ENCODE results near the gene DNMT3A. TPM values are rescaled to one million over a fixed set of nuclear protein-coding genes. Genes with fewer than 3 reads are reported as not detected.

Gene DNMT3A
- total and polyA plus RNA-seq, 2 experiments from 2014 or later = 47.2 to 80.4 TPM

DNA sequence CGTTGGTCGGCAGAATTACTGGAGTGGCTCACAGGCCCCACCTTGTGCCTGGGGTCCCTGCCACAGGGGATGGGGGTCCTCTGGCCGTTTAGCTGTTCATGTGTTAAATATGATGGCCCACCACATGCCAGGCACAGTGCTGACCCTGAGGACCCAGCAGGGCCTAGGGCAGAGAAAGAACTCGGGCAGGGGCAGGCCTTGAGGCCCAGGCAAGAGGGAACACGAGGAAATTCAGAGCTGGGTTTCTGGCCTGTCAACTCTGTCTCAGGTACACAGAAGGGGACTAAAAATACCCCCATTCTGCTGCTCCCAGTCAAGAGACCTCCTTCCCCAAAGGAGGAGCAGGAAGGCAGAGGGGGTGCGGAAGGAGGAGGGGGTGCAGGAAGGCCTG lies 66.2 kb downstream of the DNMT3A start:
- DNase-seq (ENCODE audit: low spot score) (no peak), ATAC-seq (no peak)
- Mint-ChIP-seq H3K4me3 (peak overlapping the region; percentile 10; the same call in 1 of the 3 replicates), H3K9me3 (no peaks in the 10 kb centered on the region; the same call in 2 of the 3 replicates), H3K36me3 (ENCODE audit: low read depth) (peaks cover 2% of the 10 kb centered on the region; the same call in 2 of the 3 replicates), H3K27ac (no peak overlapping the region), H3K27me3 (ENCODE audit: insufficient read depth, low read depth, poor library complexity) (peaks cover 23% of the 10 kb centered on the region), H3K4me1 (peaks cover 56% of the 10 kb centered on the region)
- H3K9me2 ChIP-seq (ENCODE audit: insufficient read depth) = no peaks in the 10 kb centered on the region
- H3K27me3 ChIP-seq (ENCODE audit: insufficient read depth) = no peaks in the 10 kb centered on the region
- TF ChIP-seq EZH2 (IDR thresholded peaks at IDR 0.05; ENCODE audit: low read depth, unreplicated experiment) (no peak), ETS1 (IDR thresholded peaks at IDR 0.05) (no peak)
- TF ChIP-seq, protein P1, sequence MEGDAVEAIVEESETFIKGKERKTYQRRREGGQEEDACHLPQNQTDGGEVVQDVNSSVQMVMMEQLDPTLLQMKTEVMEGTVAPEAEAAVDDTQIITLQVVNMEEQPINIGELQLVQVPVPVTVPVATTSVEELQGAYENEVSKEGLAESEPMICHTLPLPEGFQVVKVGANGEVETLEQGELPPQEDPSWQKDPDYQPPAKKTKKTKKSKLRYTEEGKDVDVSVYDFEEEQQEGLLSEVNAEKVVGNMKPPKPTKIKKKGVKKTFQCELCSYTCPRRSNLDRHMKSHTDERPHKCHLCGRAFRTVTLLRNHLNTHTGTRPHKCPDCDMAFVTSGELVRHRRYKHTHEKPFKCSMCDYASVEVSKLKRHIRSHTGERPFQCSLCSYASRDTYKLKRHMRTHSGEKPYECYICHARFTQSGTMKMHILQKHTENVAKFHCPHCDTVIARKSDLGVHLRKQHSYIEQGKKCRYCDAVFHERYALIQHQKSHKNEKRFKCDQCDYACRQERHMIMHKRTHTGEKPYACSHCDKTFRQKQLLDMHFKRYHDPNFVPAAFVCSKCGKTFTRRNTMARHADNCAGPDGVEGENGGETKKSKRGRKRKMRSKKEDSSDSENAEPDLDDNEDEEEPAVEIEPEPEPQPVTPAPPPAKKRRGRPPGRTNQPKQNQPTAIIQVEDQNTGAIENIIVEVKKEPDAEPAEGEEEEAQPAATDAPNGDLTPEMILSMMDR (conservative IDR thresholded peaks at IDR 0.05; ENCODE audit: low read depth in 2 of 2) = peak in 1 of 2 experiments; percentile 31; a peak in 2 of 4 replicates
- no peak overlapping the region for H3K27ac ChIP-seq (ENCODE audit: low read depth)
- H4K20me1 ChIP-seq (replicated peaks; ENCODE audit: insufficient read depth) = no peaks in the 10 kb centered on the region
- no peak overlapping the region for H3K4me3 ChIP-seq
- no peak overlapping the region for H2AFZ ChIP-seq
- H3K4me1 ChIP-seq (ENCODE audit: insufficient read depth) = peaks cover 34% of the 10 kb centered on the region
- H3K79me2 ChIP-seq (replicated peaks; ENCODE audit: insufficient read depth) = no peaks in the 10 kb centered on the region
- no peaks in the 10 kb centered on the region; the same call in 1 of the 2 replicates for H3K36me3 ChIP-seq (ENCODE audit: insufficient read depth)
- no peak overlapping the region for H3K4me2 ChIP-seq
- peaks cover 9% of the 10 kb centered on the region; the same call in 1 of the 2 replicates for H3F3A ChIP-seq (replicated peaks; ENCODE audit: low read depth)

GRCh38 chr2:25274868-25275574 lies 66.7 kb downstream of the DNMT3A start:
- no peak overlapping the region; the same call in 2 of the 3 replicates for H3K4me3 Mint-ChIP-seq
- H3K27me3 Mint-ChIP-seq (ENCODE audit: insufficient read depth, low read depth, poor library complexity) = peaks cover 20% of the 10 kb centered on the region
- Histone ChIP-seq H3K36me3 (ENCODE audit: insufficient read depth) (no peaks in the 10 kb centered on the region; the same call in 1 of the 2 replicates), H3K4me3 (no peak overlapping the region), H3K9me2 (ENCODE audit: insufficient read depth) (no peaks in the 10 kb centered on the region), H3K79me2 (replicated peaks; ENCODE audit: insufficient read depth) (no peaks in the 10 kb centered on the region), H3K4me2 (no peak overlapping the region), H3K27me3 (ENCODE audit: insufficient read depth) (no peaks in the 10 kb centered on the region), H3K4me1 (ENCODE audit: insufficient read depth) (peaks cover 34% of the 10 kb centered on the region), H3K27ac (ENCODE audit: low read depth) (no peak overlapping the region), H3F3A (replicated peaks; ENCODE audit: low read depth) (0 out of 2 replicates have a peak, but pooled peaks cover 6% of the 10 kb centered on the region), H4K20me1 (replicated peaks; ENCODE audit: insufficient read depth) (no peaks in the 10 kb centered on the region), H2AFZ (no peak overlapping the region)
- no peak for DNase-seq (ENCODE audit: low spot score)
- no peak for ATAC-seq
- peaks cover 4% of the 10 kb centered on the region; the same call in 2 of the 3 replicates for H3K36me3 Mint-ChIP-seq (ENCODE audit: low read depth)
- H3K9me3 Mint-ChIP-seq = no peaks in the 10 kb centered on the region; the same call in 2 of the 3 replicates
- peaks cover 57% of the 10 kb centered on the region for H3K4me1 Mint-ChIP-seq
- no peak overlapping the region for H3K27ac Mint-ChIP-seq
- TF ChIP-seq EZH2phosphoT487 (IDR thresholded peaks at IDR 0.05; ENCODE audit: unreplicated experiment) = no peak
- no peak for TF ChIP-seq STAT1 (IDR thresholded peaks at IDR 0.05; ENCODE audit: unreplicated experiment)
- TF ChIP-seq POLR2AphosphoS5 (IDR thresholded peaks at IDR 0.05; ENCODE audit: low read depth) = no peak
- no peak for TF ChIP-seq CREB1 (CRISPR knock-in tag; IDR thresholded peaks at IDR 0.05; ENCODE audit: low read depth)
- TF ChIP-seq NANOG (IDR thresholded peaks at IDR 0.05; ENCODE audit: borderline replicate concordance) = no peak
- no peak for TF ChIP-seq ZNF114 (CRISPR knock-in tag; IDR thresholded peaks at IDR 0.05)
- TF ChIP-seq, protein P1 (conservative IDR thresholded peaks at IDR 0.05; ENCODE audit: low read depth in 2 of 2) = no peak
- no peak for TF ChIP-seq ETS1 (IDR thresholded peaks at IDR 0.05)
- TF ChIP-seq EZH2 (IDR thresholded peaks at IDR 0.05; ENCODE audit: low read depth, unreplicated experiment) = no peak
- TF ChIP-seq ZNF331 (CRISPR knock-in tag; IDR thresholded peaks at IDR 0.05; ENCODE audit: low read depth) = no peak

All from GM23338 (cell line).